Measurements from ENCODE around the gene OR51D1. TPM values are rescaled to one million over a fixed set of nuclear protein-coding genes. Genes with fewer than 3 reads are reported as not detected.

Gene OR51D1
- polyA plus RNA-seq, 4 donors = not detected

Other genes with a start within 250 kb of the OR51D1 start
- gene TRIM21, start 243.8 kb upstream of the OR51D1 start, polyA plus RNA-seq (ENCODE audit: insufficient read length in 4 of 4) = 10 to 100 TPM; 20.6 to 23.2 (median 22.5) TPM
- not detected for gene OR52K2, start 188.2 kb upstream of the OR51D1 start, polyA plus RNA-seq (ENCODE audit: insufficient read length in 4 of 4)
- under 1 TPM; 0.09 to 0.18 (median 0.13) TPM for gene OR52K1, start 154.8 kb upstream of the OR51D1 start, polyA plus RNA-seq (ENCODE audit: insufficient read length in 4 of 4)
- not detected for gene OR52M1, start 92.3 kb upstream of the OR51D1 start, polyA plus RNA-seq (ENCODE audit: insufficient read length in 4 of 4)
- not detected for gene OR52I2, start 55.7 kb upstream of the OR51D1 start, polyA plus RNA-seq (ENCODE audit: insufficient read length in 4 of 4)
- gene OR52I1, start 43.4 kb upstream of the OR51D1 start, polyA plus RNA-seq (ENCODE audit: insufficient read length in 4 of 4) = under 1 TPM in 1 of 4 donors, not detected in 3; 0.08 TPM
- 10 to 100 TPM; 16.4 to 23.0 (median 20.5) TPM for gene TRIM68, start 29.2 kb upstream of the OR51D1 start, polyA plus RNA-seq (ENCODE audit: insufficient read length in 4 of 4)
- 1 to 10 TPM; 1.8 to 3.1 (median 2.3) TPM for gene OR51E1, start 6.5 kb downstream of the OR51D1 start, polyA plus RNA-seq (ENCODE audit: insufficient read length in 4 of 4)
- gene OR51E2, start 60.4 kb downstream of the OR51D1 start, polyA plus RNA-seq (ENCODE audit: insufficient read length in 4 of 4) = under 1 TPM; 0.46 to 0.89 (median 0.67) TPM
- under 1 TPM; 0.21 to 0.71 (median 0.30) TPM for gene MMP26, start 67.3 kb downstream of the OR51D1 start, polyA plus RNA-seq (ENCODE audit: insufficient read length in 4 of 4)
- gene OR51F1, start 132.5 kb downstream of the OR51D1 start, polyA plus RNA-seq (ENCODE audit: insufficient read length in 4 of 4) = not detected
- gene OR52R1, start 166.9 kb downstream of the OR51D1 start, polyA plus RNA-seq (ENCODE audit: insufficient read length in 4 of 4) = not detected
- gene OR51F2, start 183.8 kb downstream of the OR51D1 start, polyA plus RNA-seq (ENCODE audit: insufficient read length in 4 of 4) = not detected
- gene OR51S1, start 211.7 kb downstream of the OR51D1 start, polyA plus RNA-seq (ENCODE audit: insufficient read length in 4 of 4) = not detected
- gene OR51T1, start 244.4 kb downstream of the OR51D1 start, polyA plus RNA-seq (ENCODE audit: insufficient read length in 4 of 4) = not detected